ENCODE data around the gene ROM1. TPM values are rescaled to one million over a fixed set of nuclear protein-coding genes. Genes with fewer than 3 reads are reported as not detected.

The ROM1 gene
- total and polyA plus RNA-seq, 2 experiments from 2014 or later: 0.24 to 0.65 TPM

GRCh38 chr11:62648967-62649364 lies 35.9 kb downstream of the ROM1 start (continued):
- TF ChIP-seq EZH2 (IDR thresholded peaks at IDR 0.05; ENCODE audit: low read depth, unreplicated experiment) (no peak), CTCF (conservative IDR thresholded peaks at IDR 0.05; ENCODE audit: low read depth in 2 of 2) (no peak), NANOG (IDR thresholded peaks at IDR 0.05; ENCODE audit: borderline replicate concordance) (no peak), STAT1 (IDR thresholded peaks at IDR 0.05; ENCODE audit: unreplicated experiment) (no peak), JUNB (IDR thresholded peaks at IDR 0.05; ENCODE audit: unreplicated experiment) (no peak), ZNF114 (CRISPR knock-in tag; IDR thresholded peaks at IDR 0.05) (no peak), EZH2phosphoT487 (IDR thresholded peaks at IDR 0.05; ENCODE audit: unreplicated experiment) (no peak), REST (IDR thresholded peaks at IDR 0.05; ENCODE audit: unreplicated experiment) (no peak)

GRCh38 chr11:62649486-62649885 lies 36.4 kb downstream of the ROM1 start:
- Mint-ChIP-seq H3K4me3 (no peak overlapping the region), H3K27ac (no peak overlapping the region), H3K27me3 (ENCODE audit: insufficient read depth, low read depth, poor library complexity) (peaks cover 16% of the 10 kb centered on the region), H3K9me3 (peaks cover 2% of the 10 kb centered on the region; the same call in 1 of the 3 replicates), H3K4me1 (peaks cover 21% of the 10 kb centered on the region), H3K36me3 (ENCODE audit: low read depth) (peaks cover 25% of the 10 kb centered on the region)
- no peak overlapping the region for H3K4me2 ChIP-seq
- ATAC-seq (no peak), DNase-seq (ENCODE audit: low spot score) (no peak)
- H3K4me3 ChIP-seq: no peak overlapping the region
- H3K79me2 ChIP-seq (replicated peaks; ENCODE audit: insufficient read depth): peaks cover 40% of the 10 kb centered on the region
- H3K27ac ChIP-seq (ENCODE audit: low read depth): no peak overlapping the region
- H4K20me1 ChIP-seq (replicated peaks; ENCODE audit: insufficient read depth): peaks cover 7% of the 10 kb centered on the region
- peaks cover 13% of the 10 kb centered on the region; the same call in 1 of the 2 replicates for H3F3A ChIP-seq (replicated peaks; ENCODE audit: low read depth)
- peaks cover 6% of the 10 kb centered on the region; the same call in 1 of the 2 replicates for H3K36me3 ChIP-seq (ENCODE audit: insufficient read depth)
- no peak overlapping the region for H2AFZ ChIP-seq
- H3K9me2 ChIP-seq (ENCODE audit: insufficient read depth): no peaks in the 10 kb centered on the region
- peaks cover 9% of the 10 kb centered on the region; the same call in 1 of the 2 replicates for H3K4me1 ChIP-seq (ENCODE audit: insufficient read depth)
- H3K27me3 ChIP-seq (ENCODE audit: insufficient read depth): no peaks in the 10 kb centered on the region
- TF ChIP-seq ETS1 (IDR thresholded peaks at IDR 0.05) (no peak), ZNF114 (CRISPR knock-in tag; IDR thresholded peaks at IDR 0.05) (no peak), REST (IDR thresholded peaks at IDR 0.05; ENCODE audit: unreplicated experiment) (no peak), JUNB (IDR thresholded peaks at IDR 0.05; ENCODE audit: unreplicated experiment) (no peak), NANOG (IDR thresholded peaks at IDR 0.05; ENCODE audit: borderline replicate concordance) (no peak), STAT1 (IDR thresholded peaks at IDR 0.05; ENCODE audit: unreplicated experiment) (no peak)

Measured in GM23338 (cell line).